HT-29 (cell line): ENCODE data around the gene WHAMM. TPM values are rescaled to one million over a fixed set of nuclear protein-coding genes. Genes with fewer than 3 reads are reported as not detected.
"Not testable (repeated sequence)": the region's sequence is repeated elsewhere in the genome, so short reads cannot be mapped to it uniquely, and the experiment has no call there.

Experiments
- DNase-seq: peaks from one replicate; pipeline ENCODE4 v3.0.0-alpha.2; 2015; ENCODE audit warnings: low spot score
- total RNA-seq: library from RNA; depleted of rRNA; stranded (reverse); fragments of >200 nt; shearing (Covaris generic); gene quantifications from 2 replicates; pipeline ENCODE4 v1.2.3, GENCODE V29; 2014

Gene WHAMM
- total RNA-seq, 1 experiment from 2014 or later = 6.4 TPM

DNA sequence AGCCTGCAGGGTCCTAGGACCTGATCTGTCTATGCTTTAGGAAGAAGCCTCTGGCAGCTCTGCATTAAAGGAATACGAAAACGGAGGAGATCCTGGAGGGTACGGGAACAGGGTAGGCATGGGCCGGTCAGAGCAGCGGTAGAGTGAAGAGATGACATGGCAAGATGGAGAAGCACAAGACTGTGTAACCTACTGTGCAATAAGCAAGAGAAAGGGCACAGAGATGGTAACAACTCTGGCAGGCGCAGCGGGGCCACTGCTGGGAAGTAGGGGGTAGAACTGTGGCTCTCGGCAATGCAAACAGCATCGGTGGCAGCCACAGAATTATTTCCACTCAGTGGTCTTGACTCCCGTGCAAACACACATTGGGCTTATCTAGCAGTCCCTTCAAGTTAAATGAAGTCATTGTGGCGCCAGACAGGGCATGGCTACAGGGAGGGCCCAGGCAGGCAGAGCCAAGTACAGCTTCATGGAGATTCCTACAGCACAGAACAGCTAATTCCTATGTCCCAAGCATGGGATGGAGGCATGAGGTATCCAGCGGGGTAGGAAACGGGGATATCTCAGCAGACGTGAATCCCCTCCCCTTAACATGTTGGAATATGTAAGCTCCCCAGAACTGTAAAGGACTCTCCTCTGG lies 28.8 kb downstream of the WHAMM start:
- DNase-seq = no peak

DNA sequence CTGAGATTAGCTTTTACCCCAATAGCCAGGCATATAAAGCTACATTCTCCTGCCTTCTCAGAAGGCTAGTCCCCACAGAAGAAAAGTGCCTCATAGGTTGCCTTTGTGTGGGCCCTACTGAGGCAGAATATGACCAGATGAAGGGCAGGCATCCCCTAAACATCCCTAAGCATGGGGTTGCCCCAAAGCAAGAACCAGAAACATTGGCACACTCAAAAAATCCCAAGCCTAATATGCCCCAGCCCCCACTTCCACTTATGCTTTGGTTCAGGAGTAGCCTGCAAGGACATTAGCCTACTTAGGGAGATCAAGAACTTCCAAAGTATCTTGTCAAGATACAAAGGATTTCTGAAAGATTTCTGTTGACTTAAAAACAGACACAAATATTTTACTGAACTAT lies 29.7 kb downstream of the WHAMM start:
- no peak for DNase-seq

DNA sequence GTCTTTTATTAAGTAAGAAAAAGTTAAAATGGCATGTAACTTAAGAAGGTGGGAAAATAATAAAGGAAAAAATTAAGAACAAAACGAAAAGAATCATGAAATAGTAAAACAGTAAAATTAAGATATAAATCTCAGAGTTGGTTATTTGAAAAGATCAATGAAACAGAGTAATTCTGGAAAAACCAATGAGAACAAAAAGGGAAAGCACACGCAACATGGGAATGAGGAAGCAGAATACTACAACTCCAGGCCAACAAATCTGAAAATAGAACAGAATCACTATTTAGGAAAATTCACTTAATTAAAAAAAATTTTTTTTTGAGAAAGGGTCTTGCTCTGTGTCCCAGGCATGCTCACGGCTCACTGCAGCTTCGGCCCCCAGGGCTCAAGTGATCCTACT lies 30.7 kb downstream of the WHAMM start:
- no peak for DNase-seq

DNA sequence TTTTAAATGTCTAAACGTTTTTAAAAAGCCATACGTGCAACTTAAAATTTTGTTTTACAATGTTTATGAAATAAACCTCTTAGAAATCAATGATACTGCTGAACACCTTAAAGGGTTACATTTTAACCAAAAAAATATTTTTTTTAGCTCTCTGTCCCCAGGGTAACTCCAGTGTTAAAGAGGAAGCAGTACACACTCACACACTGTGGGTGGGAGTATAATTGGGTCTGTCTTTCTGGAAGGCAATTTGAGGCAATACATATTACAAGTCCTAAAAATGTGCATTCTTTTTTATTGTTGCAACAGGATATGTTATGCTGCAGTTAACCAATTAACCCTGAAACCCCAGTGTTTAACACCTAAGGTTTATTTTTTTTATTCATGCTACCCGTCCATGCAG lies 34.1 kb downstream of the WHAMM start:
- DNase-seq = no peak

DNA sequence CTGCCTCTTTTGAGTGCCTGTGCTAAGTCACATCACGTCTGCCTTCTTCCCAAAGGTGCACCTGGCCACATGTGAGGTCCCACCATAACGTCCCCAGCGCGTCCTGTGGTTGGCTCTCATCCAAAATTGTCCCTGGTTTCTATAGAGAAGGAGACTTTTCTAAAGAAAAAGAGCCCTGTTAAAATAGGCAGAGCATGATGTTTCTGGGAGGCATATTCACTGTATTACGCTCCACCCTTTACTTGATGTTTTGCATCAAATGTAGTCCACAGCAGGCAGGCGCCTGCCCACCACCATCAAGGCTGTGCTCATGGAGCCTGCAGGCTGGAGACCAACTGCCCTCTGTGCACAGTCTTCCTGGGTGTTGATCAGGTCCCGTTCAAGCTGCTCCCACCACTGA lies 36.3 kb downstream of the WHAMM start:
- DNase-seq = no peak

DNA sequence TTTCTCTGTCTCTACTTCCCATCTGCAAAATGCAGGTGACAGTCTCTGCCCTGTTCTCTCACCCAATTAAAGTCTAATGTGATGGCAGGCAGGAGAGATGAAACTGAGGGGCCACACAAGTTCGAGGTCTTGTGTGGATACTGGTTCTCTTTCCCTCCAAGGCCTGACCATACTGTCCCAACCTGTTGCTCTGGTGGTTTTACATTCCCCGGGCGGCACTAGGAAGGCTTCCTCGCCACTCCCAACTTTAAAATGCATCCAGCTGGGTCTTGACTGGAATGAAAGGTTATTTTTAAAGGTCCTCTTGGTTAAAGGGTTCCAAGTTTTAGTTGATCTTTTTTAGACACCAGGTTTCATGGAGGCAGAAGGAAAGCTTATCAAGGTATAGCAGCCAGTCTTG lies 37.2 kb downstream of the WHAMM start:
- DNase-seq = no peak

DNA sequence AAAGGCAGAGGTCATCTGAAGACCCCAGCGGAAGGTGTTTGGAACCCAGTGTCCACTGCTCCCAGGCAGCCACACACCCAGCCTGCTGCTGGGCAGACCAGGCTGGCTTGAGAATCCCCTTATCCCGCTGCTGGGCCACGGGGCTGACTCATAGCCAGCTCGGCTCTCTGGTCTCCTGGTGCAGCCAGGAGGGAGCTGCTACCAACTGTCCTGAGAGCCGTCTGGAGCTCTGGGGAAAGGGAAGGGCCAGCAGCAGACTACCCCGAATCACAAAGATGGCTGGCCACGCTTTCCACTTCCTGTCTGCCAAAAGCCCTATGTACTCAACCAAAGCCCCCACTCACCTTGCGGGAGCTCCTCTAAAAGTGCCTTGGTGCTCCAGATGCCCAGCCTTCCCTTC lies 38.3 kb downstream of the WHAMM start:
- no peak for DNase-seq

DNA sequence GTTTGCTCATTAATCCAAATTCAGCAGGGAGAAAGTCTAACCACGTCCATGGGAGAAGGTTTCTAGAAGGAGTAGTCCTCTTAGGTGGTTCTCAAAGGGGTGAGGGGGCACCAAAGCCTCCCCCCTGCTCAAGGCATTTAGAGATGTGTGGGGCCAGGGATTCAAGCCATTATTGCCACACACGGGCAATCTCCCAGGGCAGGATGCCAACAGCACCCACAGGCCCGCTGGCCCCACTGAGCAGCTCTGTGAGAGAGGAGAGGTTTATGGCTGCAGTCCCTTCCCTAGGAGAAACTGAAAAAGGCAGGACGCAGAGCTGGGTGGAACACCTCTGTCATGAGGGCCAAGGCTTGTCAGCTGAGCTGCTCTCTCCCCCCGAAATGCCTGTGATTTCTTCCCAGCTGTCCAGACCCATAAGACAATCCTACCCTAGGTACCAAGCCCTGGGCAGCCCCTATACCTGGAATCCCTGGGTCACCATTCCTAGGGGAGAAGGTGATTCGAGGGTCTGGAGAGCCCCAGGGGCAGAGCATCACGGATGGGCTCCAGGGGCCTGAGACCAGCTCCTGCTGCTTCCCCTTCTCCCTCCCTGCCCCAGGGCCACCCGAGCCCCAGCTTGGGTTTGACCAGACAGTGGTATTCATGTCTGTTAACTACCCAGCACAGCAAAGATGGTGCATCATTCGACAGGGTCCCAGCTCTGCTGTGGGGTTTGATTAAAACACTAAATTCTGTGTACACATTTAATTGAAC lies 39.0 kb downstream of the WHAMM start:
- DNase-seq = no peak

DNA sequence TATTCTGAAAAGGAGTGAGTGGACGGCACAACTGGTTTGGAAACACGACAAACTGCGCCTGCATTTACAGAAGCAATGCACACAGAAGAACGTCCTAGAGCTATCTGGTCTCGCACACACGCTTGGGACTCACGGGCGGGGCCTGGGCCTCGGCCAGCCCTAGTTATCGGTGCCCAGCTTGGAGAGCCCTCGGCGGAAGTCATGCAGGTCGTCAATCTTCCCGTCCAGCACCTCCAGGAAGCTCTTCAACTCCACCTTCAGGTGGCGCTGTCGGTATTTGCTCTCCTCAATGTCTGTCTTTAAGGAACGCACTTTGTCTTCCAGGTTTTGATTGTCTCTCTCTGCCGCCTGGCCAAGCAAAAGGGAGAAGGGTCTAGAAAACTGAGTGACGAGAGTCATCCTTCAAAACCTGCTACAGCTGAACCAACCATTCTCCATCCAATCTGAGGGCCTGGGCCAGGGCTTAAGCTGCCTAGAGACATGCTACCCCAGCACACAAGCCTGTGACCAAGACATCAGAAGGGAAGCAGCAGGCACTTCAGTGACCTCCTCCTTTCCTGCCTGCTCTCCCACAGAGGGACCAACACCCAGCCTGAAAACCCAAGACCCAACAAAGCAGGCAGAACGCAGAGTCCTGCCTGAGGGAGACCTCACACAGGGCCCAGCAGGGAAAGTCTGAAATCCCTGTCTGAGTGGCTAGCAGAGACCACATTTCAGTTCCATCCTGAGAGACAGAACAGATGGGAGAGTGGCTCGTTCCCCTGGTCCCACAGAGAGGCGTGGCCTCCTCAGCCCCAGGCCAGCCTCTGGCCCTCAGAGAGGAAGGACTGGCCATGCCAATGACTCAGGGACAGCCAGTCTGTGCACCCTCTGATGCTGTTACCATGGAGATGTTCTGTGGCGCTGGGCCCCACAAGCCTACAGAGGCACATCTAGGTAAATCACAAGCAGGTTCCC lies 40.4 kb downstream of the WHAMM start:
- DNase-seq = peak; percentile 97

DNA sequence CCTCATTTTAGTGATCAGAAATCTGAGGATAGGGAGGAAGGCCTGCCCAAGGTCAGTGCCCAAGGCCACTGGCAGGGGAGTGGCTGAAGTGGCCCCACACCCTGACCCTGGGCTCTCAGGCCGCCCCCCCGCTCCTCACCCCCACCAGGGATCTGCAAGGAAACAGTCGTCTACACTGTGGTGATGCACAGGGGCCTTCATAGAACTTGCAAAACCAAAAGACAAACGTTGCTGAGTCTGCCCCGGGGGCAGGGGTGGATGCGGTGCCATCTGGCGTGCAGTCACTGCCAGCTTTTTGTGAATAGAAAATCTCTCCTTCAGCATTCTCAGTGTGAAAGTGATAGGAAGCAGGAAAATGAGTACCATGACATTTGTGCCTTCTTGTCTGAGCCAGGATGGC lies 41.3 kb downstream of the WHAMM start:
- no peak for DNase-seq

DNA sequence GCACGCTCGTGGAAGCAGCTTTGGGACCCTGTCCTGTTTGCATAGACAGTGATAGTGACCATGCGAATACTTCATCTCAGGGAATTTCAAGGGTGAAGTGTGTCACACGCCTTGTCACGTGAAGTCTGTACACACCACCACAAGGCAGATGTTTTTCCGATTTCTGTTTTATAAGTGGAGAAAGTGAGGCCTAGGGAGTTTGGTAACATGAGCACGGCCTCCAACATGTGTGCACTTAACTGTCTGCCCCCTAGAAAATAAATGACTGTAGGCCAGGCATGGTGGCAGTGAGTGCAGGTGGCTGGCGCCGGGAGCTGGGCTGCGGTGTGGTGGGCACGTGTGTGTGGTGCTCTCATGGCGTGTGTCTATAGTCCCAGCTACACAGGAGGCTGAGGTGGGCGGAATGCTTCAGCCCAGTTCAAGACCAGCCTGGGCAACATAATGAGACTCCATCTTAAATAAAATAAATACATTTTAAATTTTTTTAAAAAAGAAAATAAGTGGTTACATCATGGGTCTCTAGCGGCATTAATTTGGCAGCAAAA lies 42.0 kb downstream of the WHAMM start:
- no peak for DNase-seq

DNA sequence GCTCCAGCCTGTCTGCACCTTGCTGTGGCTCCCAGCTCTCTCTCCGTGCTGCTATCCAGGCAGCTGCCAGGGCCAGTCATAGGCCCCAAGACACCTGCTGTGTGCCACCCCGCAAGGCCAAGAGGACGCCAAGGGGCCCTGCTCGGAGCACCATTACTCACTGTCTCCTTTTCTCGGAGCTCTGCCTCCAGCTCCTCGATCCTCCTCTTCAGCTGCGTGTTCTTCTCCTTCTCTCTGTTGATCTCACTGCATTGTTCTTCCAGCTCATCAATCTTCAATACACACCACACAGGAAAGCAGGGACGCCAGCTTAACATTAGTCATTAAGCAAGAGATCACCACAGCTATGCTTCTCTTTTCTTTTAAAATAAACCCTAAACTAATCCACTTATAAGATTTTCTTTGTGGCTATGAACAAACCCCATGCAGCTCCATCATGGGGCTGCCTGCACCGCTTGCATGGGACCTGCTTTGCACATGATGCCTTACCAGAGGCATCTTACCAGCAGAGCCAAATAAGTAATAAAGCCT lies 42.6 kb downstream of the WHAMM start:
- no peak for DNase-seq

DNA sequence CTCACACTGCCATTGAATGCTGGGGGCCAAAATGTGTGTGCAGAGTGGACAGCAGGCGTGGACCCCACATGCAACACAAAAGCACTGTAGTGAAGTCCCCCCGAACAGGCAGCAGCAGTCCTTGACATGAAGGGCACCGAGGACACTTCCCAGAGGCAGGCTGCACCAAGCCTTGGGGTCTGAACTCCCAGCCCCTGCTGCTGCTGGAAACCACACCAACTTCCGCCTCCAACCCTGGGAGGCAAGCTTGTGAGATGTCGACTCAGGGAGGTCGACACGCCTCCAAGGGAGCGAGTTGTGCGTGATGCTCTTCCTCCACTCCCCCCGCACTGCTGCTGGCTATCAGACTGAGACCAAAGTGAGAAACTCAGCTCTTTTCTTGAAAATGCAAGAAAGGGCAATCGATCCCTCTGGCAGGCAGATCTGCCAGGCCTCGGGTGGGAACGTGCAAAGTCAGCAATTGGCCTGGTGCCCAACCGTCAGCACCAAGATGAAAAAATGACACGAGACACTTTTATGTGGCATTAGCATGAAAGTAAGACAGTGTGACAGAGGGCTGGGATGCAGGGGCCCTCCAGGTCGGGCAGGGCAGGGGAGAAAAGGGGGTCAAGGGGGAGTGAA lies 43.6 kb downstream of the WHAMM start:
- no peak for DNase-seq

DNA sequence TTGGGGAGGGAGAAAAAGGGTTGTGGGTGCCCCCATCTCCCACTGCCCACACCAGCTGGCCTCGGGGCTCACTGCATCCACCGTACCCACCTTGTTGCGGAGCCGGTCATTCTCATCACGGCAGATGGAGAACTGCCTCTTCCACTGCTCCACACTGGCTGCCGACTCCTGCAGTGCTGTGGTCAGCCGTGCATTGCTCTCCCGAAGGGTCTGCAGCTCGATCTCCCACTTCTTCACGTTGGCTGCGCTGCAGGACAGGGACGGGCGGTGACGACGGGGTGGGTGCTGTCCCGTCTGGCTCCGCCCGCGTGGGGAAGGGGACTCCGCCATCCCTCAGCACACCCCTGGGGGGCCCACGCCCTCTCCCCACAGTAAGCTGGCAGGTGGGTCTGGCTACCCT lies 45.1 kb downstream of the WHAMM start:
- DNase-seq = no peak

DNA sequence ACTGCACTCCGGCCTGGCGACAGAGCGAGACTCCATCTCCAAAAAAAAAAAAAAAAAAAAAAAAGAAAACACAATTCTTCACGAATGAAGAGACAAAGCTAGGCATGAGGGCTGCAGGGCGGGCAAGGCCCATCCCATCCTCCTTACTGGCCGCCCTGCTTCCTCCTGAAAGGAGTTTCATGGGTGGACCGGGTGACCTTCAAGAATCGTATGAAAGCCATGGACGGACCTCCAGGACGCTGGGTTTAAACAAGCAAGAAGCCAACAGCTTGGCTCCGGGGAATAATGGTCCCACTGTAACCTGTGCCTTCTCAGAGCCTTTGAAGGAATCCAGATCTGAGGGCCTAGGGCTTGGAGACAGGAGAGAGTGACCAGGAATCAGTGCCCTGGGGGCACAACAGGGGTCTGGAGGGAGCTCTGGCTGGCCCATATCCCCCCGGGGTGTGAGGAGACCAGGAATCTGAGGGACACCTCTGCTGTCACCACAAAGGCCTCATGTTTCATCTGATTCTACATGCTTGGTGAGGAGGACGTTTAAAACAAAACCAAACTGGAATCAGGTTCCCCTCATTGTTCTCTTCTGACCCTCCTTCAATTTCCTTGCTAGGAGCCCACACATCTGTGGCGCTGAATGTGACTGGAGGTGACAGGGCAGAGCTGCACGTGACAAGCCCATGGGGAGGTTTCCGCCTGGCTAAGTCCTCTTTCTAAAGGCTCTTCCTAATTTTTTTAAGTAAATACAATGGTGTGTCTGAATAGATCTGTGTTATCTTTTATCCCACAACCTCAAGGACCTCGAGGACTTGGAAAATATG lies 46.1 kb downstream of the WHAMM start:
- DNase-seq = no peak

DNA sequence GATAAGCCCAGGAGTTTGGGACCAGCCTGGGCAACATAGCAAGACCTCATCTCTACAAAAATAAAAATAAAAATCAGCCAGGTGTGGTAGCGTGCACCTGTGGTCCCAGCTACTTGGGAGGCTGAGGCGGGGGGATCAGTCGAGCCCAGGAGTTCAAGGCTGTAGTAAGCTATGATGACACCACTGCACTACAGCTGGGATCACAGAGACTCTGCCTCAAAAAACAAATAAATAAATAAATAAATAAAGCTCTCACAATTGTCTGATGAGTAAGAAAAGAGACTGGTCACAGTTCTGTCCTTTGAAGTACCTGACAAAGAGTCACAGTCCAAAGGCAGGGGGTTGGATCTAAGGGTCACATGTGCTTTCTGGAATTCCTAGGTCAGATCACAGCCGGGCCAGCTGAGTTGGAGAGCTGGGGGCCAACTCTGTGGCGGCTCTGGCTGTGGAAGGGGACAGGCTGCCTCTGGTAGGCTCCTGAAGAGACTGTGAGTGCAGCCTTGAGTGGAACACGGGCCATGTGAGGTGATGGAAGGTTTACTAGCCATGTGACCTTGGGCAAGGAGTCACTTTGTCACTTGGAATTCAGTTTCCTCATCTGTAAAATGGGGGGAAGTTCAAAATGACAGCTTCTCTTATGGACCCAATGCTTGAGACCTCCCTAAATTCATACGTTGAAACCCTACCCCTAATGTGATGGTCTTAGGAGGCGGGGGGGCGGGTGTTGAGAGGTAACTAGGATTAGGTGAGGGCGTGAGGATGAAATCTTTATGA lies 47.2 kb downstream of the WHAMM start:
- DNase-seq = no peak

DNA sequence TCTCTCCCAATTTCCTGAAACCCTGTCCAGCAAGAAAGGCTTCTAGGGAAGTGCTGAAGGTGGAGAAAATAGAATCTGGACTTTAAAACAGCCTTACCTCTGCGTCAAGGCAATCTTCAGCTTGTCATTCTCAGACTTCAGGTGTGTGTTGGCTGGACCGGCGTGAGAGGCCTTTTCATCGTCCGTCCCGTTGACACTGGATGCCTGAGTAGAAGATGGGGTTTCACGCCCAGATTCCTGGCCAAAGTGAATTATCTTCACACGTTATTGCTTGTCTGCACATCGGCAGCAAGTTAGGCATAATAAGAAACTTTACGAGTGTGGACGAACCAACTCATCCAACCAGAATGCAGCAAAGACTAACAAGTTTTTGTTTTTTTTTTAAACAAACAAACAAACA lies 49.5 kb downstream of the WHAMM start:
- DNase-seq = no peak

DNA sequence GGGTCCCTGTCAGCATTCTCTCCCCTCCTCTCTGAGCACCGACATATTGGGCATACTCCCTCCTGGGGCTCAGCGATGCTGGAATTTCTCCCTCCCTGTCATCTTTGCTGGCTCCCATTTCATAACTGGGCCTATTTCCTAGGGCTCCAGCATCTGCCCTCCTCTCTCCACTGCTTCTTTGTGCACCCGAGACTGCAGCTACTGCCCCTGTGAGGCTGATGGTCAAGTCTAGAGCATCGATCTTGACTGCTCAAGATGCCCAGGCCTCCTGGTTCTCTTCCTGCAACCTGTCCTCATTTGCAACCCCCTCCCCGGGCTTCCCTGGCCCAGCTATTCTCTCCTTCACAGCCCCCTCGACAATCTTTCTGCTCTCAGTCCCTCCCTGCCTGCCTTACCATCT lies 53.5 kb downstream of the WHAMM start:
- DNase-seq = no peak

DNA sequence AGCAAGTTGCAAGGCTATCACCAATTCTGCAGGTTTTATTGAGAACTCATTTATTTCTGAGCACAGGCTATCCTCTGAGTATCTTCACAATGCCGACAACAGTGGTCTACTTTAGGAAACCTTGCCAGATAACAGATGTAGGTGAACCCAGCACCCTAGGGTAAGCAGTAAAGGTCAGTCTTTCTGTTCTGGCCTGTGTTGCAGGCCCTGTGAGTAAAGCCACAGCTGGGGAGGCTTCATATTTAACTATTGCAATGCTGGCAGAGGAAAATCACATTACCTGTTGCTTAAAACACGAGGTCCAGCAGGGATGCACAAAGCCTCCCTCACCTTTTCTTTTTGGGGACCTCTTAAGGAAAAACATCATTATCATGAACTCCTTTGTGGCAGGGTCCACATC lies 55.5 kb downstream of the WHAMM start:
- DNase-seq = no peak

DNA sequence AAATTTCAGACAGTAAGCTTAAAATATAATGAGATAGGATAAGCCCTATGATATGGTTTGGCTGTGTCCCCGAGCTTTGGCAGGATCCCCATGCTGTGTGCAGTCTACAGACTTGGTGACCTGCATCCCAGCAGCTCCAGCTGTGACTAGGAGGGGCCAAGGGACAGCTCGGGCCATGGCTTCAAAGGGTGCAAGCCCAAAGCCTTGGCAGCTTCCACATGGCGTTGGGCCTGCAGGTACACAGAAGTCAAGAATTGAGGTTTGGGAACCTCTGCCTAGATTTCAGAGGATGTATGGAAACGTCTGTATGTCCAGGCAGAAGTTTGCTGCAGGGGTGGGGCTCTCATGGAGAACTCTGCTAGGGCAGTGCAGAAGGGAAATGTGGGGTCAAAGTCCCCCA lies 56.2 kb downstream of the WHAMM start:
- not testable (repeated sequence) for DNase-seq
